NCI-H1092 (cell line): ENCODE measurements around the gene ENKD1.
"Not testable (repeated sequence)": the region's sequence is repeated elsewhere in the genome, so short reads cannot be mapped to it uniquely, and the experiment has no call there.

ENCODE experiments used
- DNase-seq: peaks from one replicate; lab custom pipeline; 2025; lab: John Stamatoyannopoulos, UW

Gene ENKD1

GRCh38 chr16:67666559-67667452, at the start of gene ENKD1, which contains the start of gene C16orf86:
ENKD1 (minus strand) TSS chr16:67666750; CDS start chr16:67666442, 308 bp downstream.
C16orf86 (plus strand) TSS chr16:67666814; CDS start chr16:67666971, 157 bp downstream.
- DNase-seq: peak; percentile 78

GRCh38 chr16:67716097-67716496, 49.5 kb upstream of the ENKD1 start:
- no peak for DNase-seq

GRCh38 chr16:67714522-67714921, 48.0 kb upstream of the ENKD1 start:
- DNase-seq: no peak

GRCh38 chr16:67713647-67714273, 47.2 kb upstream of the ENKD1 start:
- DNase-seq: no peak

GRCh38 chr16:67710607-67711006, 44.1 kb upstream of the ENKD1 start:
- no peak for DNase-seq

- no peak for DNase-seq
Measured at GRCh38 chr16:67709050-67709449, 42.5 kb upstream of the ENKD1 start.

- no peak for DNase-seq
Measured at GRCh38 chr16:67708368-67708771, 41.8 kb upstream of the ENKD1 start.

- no peak for DNase-seq
Measured at GRCh38 chr16:67707790-67708189, 41.2 kb upstream of the ENKD1 start.

GRCh38 chr16:67707210-67707609, 40.7 kb upstream of the ENKD1 start:
- DNase-seq: no peak

GRCh38 chr16:67704110-67704509, 37.6 kb upstream of the ENKD1 start:
- no peak for DNase-seq

- DNase-seq: no peak
Measured at GRCh38 chr16:67703626-67704025, 37.1 kb upstream of the ENKD1 start.

GRCh38 chr16:67702130-67702529, 35.6 kb upstream of the ENKD1 start:
- DNase-seq: no peak

- no peak for DNase-seq
Measured at GRCh38 chr16:67701420-67701819, 34.9 kb upstream of the ENKD1 start.

GRCh38 chr16:67699265-67699664, 32.7 kb upstream of the ENKD1 start:
- DNase-seq: no peak

- no peak for DNase-seq
Measured at GRCh38 chr16:67697422-67698185, 31.1 kb upstream of the ENKD1 start.

GRCh38 chr16:67694611-67695010, 28.1 kb upstream of the ENKD1 start:
- no peak for DNase-seq

- DNase-seq: not testable (repeated sequence)
Measured at GRCh38 chr16:67693517-67694285, 27.2 kb upstream of the ENKD1 start.

- no peak for DNase-seq
Measured at GRCh38 chr16:67685388-67686112, 19.0 kb upstream of the ENKD1 start.

- DNase-seq: no peak
Measured at GRCh38 chr16:67683767-67684166, 17.2 kb upstream of the ENKD1 start.

GRCh38 chr16:67679935-67680897, 13.7 kb upstream of the ENKD1 start:
- no peak for DNase-seq
